Measurements from ENCODE around the gene CYB561A3.

DNA sequence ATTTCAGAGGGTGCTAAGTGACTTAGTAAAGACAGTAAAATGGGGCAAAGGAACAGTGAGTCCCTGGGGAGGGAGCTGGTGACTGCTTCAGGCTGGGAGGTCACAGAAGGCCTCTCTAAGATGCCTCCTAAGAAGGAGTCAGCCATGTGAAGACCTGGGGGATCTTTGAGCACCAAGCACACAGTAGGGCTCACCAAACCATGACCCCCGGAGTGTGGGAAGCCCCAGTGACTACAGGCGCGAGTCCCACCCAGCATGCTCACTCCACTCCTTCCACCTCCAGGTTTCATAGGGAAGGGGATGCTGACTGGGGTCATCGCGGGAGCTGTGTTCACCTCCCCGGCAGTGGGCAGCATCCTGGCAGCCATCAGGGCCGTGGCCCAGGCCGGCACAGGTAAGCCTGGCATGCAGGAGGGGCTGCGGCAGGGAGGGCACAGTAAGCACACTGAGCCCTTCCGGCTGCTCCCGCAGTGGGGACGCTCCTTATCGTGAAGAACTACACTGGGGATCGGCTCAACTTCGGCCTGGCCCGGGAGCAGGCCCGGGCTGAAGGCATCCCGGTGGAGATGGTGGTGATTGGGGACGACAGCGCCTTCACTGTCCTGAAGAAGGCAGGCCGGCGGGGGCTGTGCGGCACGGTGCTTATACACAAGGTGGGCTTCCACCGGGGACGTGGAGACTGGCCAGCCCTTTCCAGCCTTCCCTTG, 22.7 kb downstream of the CYB561A3 start:
- TF ChIP-seq, protein P1, sequence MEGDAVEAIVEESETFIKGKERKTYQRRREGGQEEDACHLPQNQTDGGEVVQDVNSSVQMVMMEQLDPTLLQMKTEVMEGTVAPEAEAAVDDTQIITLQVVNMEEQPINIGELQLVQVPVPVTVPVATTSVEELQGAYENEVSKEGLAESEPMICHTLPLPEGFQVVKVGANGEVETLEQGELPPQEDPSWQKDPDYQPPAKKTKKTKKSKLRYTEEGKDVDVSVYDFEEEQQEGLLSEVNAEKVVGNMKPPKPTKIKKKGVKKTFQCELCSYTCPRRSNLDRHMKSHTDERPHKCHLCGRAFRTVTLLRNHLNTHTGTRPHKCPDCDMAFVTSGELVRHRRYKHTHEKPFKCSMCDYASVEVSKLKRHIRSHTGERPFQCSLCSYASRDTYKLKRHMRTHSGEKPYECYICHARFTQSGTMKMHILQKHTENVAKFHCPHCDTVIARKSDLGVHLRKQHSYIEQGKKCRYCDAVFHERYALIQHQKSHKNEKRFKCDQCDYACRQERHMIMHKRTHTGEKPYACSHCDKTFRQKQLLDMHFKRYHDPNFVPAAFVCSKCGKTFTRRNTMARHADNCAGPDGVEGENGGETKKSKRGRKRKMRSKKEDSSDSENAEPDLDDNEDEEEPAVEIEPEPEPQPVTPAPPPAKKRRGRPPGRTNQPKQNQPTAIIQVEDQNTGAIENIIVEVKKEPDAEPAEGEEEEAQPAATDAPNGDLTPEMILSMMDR (IDR thresholded peaks at IDR 0.05), result no peak
- TF ChIP-seq POLR2AphosphoS5 (IDR thresholded peaks at IDR 0.05), result no peak

All from stomach (tissue), 4 donors.